Measurements from ENCODE around the gene LTBR.

The LTBR gene

GRCh38 chr12:6367969-6368892 lies 15.7 kb upstream of the LTBR start:
- in situ Hi-C loops (cut with HindIII; ENCODE audit: low sequenced_read_pairs) = no loop called here

DNA sequence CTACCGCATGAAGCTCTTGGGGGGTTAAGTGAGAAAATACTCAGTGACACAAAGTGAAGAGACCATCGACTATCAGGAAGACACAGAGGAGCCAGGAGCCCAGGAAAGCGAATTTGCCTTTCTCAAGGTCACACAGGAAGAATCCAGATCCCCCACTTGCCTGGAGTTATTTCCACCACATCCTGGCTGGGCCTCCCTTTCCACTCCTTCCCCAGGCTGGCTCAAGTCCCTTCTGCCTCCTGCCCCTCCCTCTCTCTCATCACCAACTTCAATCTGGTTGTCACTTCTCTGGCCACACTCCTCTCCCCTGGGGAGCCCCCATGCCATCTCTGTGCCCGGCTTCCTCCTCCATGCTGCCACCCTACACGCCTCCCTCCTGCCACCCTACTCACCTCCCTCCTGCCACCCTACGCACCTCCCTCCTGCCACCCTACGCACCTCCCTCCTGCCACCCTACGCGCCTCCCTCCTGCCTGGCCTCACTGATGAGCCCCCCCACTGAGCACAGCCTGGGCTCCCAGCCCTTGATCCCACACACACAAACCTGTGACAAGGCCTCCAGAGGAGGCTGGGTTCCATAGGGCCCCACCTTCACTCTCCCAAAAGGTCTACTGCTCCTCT lies 14.9 kb upstream of the LTBR start:
- in situ Hi-C loops (cut with HindIII; ENCODE audit: low sequenced_read_pairs) = no loop called here

DNA sequence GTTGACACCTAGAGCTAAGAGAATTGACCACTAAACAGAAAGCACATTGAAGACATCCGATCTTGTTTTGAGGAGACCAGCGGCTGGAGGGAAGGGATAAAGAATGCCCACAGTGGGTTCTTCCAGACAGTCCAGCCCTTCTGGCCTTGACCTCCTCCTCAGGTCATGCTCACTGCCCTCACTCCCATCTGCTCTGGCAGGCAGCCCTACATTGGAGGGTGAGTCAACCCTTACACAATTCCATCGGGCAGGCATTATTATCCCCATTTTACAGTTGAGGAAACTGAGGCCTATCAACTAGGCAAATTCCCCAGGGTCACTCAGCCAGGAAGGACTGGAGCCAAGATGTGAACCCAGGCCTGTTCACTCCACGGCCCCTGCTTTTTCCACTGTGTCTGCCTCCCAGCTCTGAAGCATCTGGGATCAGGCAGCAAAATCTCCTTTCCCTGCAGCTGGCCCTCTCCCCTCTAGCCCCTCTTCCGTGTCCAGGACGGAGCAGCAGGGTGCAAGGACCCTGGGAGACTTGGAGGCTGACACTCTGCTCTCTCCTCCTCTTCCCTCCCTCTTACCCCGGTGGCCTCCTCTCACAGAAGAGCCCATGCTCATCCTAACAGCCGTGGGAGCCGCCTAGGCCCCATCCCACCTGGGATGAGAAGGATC lies 13.9 kb upstream of the LTBR start:
- in situ Hi-C loops (cut with HindIII; ENCODE audit: low sequenced_read_pairs) = no loop called here

GRCh38 chr12:6370576-6370935 lies 13.4 kb upstream of the LTBR start:
- in situ Hi-C loops (cut with HindIII; ENCODE audit: low sequenced_read_pairs) = no loop called here

DNA sequence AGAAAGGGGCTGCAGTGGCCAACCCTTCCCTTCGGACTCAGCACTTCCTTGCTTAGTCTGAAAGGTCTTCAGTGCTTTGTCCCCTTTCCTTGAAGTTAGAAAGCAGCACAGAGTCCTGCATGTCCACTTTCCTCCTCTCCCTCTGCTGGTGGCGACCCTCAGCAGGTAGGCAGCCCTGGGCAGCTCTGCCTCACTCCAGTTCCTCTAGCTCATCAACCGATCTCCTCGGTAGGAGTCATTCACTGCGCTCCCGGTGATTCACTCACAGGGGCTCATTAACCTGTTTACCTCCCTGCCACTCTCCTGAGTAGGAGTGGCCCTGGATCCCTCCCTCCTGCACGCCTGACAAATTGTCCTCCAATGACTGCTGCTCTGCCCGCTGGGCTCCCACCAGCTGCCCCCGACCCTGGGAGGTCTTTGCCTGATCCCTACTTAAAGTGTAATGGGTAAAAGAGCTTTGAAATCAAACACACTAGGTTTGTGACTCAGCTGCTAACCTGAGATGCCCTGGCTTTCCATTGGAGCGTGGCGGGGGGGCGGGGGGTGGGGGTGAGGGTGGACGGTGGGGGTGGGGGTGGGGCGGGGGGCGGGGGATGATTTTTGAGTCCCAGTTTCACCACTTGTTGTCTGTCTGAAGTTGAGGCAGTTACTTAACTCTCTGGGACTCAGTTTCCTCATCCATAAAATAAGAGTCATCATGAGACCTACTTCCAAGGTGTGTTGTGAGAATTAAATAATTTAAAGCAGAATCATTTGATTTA lies 12.8 kb upstream of the LTBR start:
- in situ Hi-C loops (cut with HindIII; ENCODE audit: low sequenced_read_pairs) = no loop called here

DNA sequence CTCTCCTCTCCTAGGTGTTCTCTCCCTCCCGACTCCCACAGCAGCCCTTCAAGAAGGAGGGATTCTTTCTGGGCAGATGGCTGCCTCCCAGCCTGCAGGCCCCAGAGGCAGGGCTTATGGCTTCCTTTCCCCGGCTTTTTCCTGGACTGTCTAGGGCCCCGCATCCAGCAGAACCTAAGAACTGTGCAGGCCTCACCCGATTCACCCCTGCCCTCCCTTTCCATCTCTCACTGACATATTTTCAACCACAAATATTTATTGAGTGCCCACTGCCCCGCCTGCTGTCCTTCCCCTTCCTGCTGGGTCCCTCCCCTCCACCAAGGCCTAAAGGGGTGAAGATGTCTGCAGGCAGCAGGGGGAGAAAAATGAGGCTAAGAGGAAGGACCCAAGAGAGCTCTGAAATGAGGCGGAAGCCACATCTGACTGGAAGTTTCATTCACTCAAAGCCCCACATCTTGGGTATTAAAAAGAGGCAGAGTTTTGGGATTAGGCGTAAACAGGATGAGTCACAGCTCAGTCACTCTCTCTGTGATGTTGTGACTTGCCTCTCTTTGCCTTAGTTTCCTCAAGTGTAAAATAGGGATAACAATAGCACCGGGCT lies 11.5 kb upstream of the LTBR start:
- in situ Hi-C loops (cut with HindIII; ENCODE audit: low sequenced_read_pairs) = no loop called here

GRCh38 chr12:6373022-6373787 lies 10.8 kb upstream of the LTBR start:
- in situ Hi-C loops (cut with HindIII; ENCODE audit: low sequenced_read_pairs) = no loop called here

GRCh38 chr12:6374028-6374785 lies 9.8 kb upstream of the LTBR start:
- in situ Hi-C loops (cut with HindIII; ENCODE audit: low sequenced_read_pairs) = no loop called here

- in situ Hi-C loops (cut with HindIII; ENCODE audit: low sequenced_read_pairs) = no loop called here
Observed at GRCh38 chr12:6374786-6375160, 9.2 kb upstream of the LTBR start.

DNA sequence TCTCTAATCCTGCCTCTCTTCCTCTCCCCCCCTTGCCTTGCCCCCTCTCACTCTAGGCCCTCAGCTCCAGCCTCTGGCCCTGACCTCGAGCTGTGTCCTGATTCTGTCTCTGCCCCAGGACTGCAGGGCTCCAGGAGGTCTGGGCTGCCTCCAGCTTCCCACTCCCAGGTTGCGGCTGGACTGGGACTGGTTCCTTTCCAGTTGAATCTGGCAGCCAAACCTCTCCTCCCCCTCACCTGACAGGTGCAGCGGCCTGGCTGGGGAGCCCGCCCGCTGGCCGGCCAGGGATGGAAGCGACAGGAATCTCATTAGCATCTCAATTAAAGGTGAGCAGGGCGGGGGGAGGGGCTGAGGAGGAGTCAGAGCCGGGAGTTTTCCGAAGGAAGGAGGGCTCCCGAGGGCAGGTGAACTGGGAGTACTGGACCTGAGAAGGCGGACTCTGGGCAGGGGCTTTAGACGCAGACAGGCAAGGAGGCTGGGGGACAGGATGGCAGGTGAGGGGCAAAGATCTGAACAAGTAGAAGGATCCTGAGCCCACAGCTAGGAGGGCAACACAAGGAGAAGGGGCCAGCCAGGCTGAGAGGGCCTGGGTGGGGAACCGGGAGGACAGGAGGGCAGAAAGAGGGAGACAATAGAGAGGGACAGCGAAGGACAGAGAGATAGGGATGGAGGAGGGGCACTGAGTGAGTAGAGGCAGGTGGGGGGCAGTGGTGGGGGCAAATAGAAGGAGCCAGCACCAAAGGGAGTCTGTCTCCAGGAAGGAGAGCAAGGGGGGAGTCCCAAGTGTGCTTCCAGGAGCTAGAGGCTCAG lies 8.5 kb upstream of the LTBR start, which contains the start of gene SCNN1A:
Gene SCNN1A, minus strand, starts transcription at position 295 of the 810 bp plus-strand sequence. CDS start 780 bp downstream, outside the sequence.
- in situ Hi-C loops (cut with HindIII; ENCODE audit: low sequenced_read_pairs) = no loop called here

DNA sequence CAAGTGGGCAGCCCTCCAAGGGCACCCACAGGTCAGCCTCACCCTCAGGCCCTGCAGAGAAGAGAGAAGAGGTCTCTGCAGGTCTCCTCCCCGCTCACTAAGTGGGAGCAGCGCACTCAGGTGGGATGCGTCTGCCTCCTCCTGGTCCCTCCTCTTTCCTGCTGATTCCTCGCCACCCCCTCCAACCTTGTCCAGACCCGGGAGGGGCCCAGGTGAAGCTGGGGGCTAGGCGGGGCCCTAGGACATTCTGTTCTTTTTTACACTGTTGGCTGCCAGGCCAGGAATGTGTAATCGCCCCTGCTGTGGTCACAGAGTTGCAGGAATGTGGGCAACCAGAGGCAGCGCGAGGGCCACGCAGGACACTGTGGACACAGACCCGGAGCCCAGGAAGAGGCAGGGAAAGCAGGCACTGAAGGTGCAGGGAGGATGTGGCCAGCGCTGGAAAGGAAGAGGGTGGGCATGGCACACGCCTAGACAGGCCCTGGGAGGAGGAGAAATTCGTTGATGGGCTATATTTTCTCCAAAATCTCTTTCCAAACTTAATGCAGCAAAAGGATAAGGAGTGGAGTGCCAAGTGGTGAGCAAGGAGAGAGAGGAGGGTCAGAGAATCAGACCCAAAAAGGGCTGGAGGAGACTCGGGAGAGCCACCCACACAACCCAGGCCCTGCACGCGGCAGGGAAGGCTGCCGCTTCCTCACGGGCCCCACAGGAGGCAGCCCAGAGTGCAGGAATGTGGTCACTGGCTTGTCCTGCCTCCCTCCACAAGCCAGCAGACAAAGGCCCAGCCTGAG lies 7.7 kb upstream of the LTBR start:
- in situ Hi-C loops (cut with HindIII; ENCODE audit: low sequenced_read_pairs) = no loop called here

- in situ Hi-C loops (cut with HindIII; ENCODE audit: low sequenced_read_pairs) = no loop called here
Observed at GRCh38 chr12:6376870-6377666, 6.9 kb upstream of the LTBR start.

- in situ Hi-C loops (cut with HindIII; ENCODE audit: low sequenced_read_pairs) = no loop called here
Observed at GRCh38 chr12:6377667-6377994, 6.3 kb upstream of the LTBR start.

GRCh38 chr12:6378709-6379472 lies 5.1 kb upstream of the LTBR start:
- in situ Hi-C loops (cut with HindIII; ENCODE audit: low sequenced_read_pairs) = no loop called here

DNA sequence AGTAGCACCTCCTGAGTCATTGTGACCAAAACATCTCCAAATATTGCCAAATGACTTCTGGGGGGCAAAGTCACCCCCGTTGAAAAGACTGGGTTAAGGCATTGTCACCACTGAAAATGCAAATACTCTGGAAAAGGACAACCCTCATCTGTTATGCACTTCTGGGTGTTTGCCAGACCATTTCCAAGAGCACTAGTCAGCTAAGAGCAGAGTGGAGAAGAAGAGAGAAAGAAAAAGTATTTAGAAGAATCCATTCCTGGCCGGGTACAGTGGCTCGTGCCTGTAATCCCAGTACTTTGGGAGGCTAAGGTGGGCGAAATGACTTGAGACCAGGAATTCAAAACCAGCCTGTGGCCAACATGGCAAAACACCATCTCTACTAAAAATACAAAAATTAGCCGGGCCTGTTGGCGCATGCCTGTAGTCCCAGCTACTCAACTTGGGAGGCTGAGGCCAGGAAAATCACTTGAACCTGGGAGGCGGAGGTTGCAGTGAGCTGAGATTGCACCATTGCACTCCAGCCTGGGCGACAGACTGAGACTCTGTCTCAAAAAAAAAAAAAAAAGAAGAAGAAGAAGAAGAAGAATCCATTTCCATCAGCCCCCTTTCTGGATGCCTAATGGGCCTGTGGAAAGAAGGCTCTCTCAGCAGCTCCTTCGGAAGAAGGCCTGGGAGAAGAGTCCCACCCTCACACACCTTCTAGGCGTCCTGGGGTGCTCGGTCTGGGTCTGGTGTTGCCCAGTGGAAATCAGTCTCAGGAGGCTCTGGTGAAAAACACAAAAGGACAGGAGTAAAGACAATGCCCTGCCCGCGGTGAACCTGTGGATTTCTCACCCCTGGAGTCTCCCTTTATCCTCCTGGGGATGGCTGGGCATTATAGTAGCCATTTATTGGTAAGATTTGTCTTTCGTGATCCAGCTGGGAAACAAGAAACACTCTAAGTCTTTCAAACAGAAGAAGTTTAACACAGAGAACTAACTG lies 3.5 kb upstream of the LTBR start:
- in situ Hi-C loops (cut with HindIII; ENCODE audit: low sequenced_read_pairs) = no loop called here
